HG03280 (cell line): ENCODE data around the gene TMEM150C.
"Not testable (repeated sequence)": the region's sequence is repeated elsewhere in the genome, so short reads cannot be mapped to it uniquely, and the experiment has no call there.

ENCODE experiments used
- ATAC-seq: cut with Tn5 transposase; IDR thresholded peaks from one replicate; pipeline ENCODE4 v1.9.1; 2021; ENCODE audit warnings: mild to moderate bottlenecking, moderate library complexity; ENCODE audit not compliant: unreplicated experiment

TMEM150C gene

GRCh38 chr4:82569727-82570126, 7.9 kb upstream of the TMEM150C start:
- ATAC-seq: no peak

- no peak for ATAC-seq
These were observed 7.3 kb upstream of the TMEM150C start for GRCh38 chr4:82569076-82569475.

GRCh38 chr4:82567444-82567843, 5.7 kb upstream of the TMEM150C start:
- no peak for ATAC-seq

- no peak for ATAC-seq
These were observed 721 bp upstream of the TMEM150C start for GRCh38 chr4:82562564-82562854.

GRCh38 chr4:82560853-82561785, 669 bp downstream of the TMEM150C start:
- ATAC-seq: no peak

- ATAC-seq: no peak
These were observed 2.1 kb downstream of the TMEM150C start for GRCh38 chr4:82559735-82560120.

GRCh38 chr4:82559090-82559734, 2.6 kb downstream of the TMEM150C start:
- ATAC-seq: not testable (repeated sequence)

- ATAC-seq: no peak
These were observed 6.5 kb downstream of the TMEM150C start for GRCh38 chr4:82555276-82555675.

- ATAC-seq: no peak
These were observed 8.8 kb downstream of the TMEM150C start for GRCh38 chr4:82553020-82553419.

GRCh38 chr4:82551734-82552133, 10.1 kb downstream of the TMEM150C start:
- no peak for ATAC-seq

- ATAC-seq: not testable (repeated sequence)
These were observed 13.9 kb downstream of the TMEM150C start for GRCh38 chr4:82547850-82548249.

- ATAC-seq: no peak
These were observed 18.7 kb downstream of the TMEM150C start for GRCh38 chr4:82543131-82543530.

- no peak for ATAC-seq
These were observed 19.1 kb downstream of the TMEM150C start for GRCh38 chr4:82542642-82543041.

GRCh38 chr4:82529322-82529721, 32.5 kb downstream of the TMEM150C start:
- no peak for ATAC-seq

- no peak for ATAC-seq
These were observed 32.9 kb downstream of the TMEM150C start for GRCh38 chr4:82528868-82529267.

GRCh38 chr4:82528074-82528473, 33.7 kb downstream of the TMEM150C start:
- no peak for ATAC-seq

- ATAC-seq: no peak
These were observed 36.4 kb downstream of the TMEM150C start for GRCh38 chr4:82525307-82525911.

GRCh38 chr4:82524570-82525152, 37.1 kb downstream of the TMEM150C start:
- ATAC-seq: no peak

GRCh38 chr4:82523179-82523578, 38.6 kb downstream of the TMEM150C start:
- ATAC-seq: no peak

GRCh38 chr4:82522472-82522871, 39.3 kb downstream of the TMEM150C start:
- no peak for ATAC-seq

GRCh38 chr4:82521283-82521682, 40.5 kb downstream of the TMEM150C start:
- no peak for ATAC-seq

- ATAC-seq: no peak
These were observed 42.0 kb downstream of the TMEM150C start for GRCh38 chr4:82519776-82520175.
